ENCODE results near the gene CNTN1. TPM values are rescaled to one million over a fixed set of nuclear protein-coding genes. Genes with fewer than 3 reads are reported as not detected.

Gene CNTN1
- total and polyA plus RNA-seq, 2 donors (not counting 1 experiment from before 2014, with no cell fraction given): not detected

DNA sequence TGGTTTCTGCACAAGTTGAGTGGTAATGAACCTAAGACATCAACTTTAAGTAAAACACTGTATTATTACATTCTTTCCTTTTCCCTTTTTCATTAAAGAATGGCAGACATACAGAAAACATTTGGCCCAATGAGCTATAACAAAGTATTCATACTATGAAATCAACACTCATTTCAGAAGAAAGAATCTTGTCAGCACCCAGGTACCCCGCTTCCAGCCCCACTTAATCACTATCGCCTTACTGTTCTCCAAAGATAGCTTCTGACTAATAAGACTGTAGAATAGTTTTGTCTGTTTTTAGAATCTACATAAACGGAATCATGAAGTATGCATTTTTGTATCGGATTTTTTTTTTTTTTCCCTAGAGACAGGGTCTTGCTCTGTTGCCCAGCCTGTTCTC, 9.5 kb downstream of the CNTN1 start:
- WGBS (ENCODE audit: insufficient coverage): 69% methylated on average over 2 of the region's 4 CpGs
- Histone ChIP-seq H3K9ac (ENCODE audit: low read length) (no peak overlapping the region), H4K20me1 (ENCODE audit: control insufficient read depth, insufficient read depth, low read length, poor library complexity, severe bottlenecking) (no peaks in the 10 kb centered on the region), H3K9me3 (ENCODE audit: control extremely low read depth in 1 of 3, control insufficient read depth in 2 of 3, insufficient read depth in 1 of 3, low read length in 2 of 3) (no peaks in the 10 kb centered on the region), H3K27ac (ENCODE audit: low read length in 2 of 2) (no peak overlapping the region), H3K79me2 (ENCODE audit: control insufficient read depth, insufficient read depth, low read length) (no peaks in the 10 kb centered on the region), H3K4me3 (ENCODE audit: control extremely low read depth in 1 of 5, extremely low read depth in 1 of 5, insufficient read depth in 1 of 5, low read depth in 2 of 5, low read length in 4 of 5) (no peak overlapping the region), H3K4me1 (ENCODE audit: control insufficient read depth in 2 of 2, insufficient read depth in 2 of 2, low read length in 2 of 2) (no peaks in the 10 kb centered on the region), H3K4me2 (replicated peaks; ENCODE audit: low read depth, low read length, poor library complexity, severe bottlenecking) (no peak overlapping the region), H3K27me3 (replicated peaks in 1 of 4; ENCODE audit: control extremely low read depth in 1 of 4, control insufficient read depth in 3 of 4, insufficient read depth in 4 of 4, low read length in 3 of 4) (no peaks in the 10 kb centered on the region), H3K36me3 (replicated peaks in 1 of 2; ENCODE audit: control extremely low read depth in 1 of 2, control insufficient read depth in 1 of 2, extremely low read depth in 1 of 2, insufficient read depth in 2 of 2, low read length in 1 of 2) (no peaks in the 10 kb centered on the region), H2AFZ (ENCODE audit: insufficient read depth, low read depth, low read length, poor library complexity, severe bottlenecking) (no peak overlapping the region)
- no peak overlapping the region for H3K4me3 Mint-ChIP-seq
- no peaks in the 10 kb centered on the region for H3K4me1 Mint-ChIP-seq
- CTCF ChIA-PET: no interaction called here
- H3K27me3 Mint-ChIP-seq: no peaks in the 10 kb centered on the region
- ATAC-seq (ENCODE audit: low read depth) (no peak), DNase-seq (no peak)
- intact Hi-C loops (cut with micrococcal nuclease): no loop called here
- TF ChIP-seq EZH2 (IDR thresholded peaks at IDR 0.05; ENCODE audit: borderline replicate concordance, insufficient read depth, low read depth, low read length, poor library complexity, severe bottlenecking): no peak
- TF ChIP-seq, protein P1, sequence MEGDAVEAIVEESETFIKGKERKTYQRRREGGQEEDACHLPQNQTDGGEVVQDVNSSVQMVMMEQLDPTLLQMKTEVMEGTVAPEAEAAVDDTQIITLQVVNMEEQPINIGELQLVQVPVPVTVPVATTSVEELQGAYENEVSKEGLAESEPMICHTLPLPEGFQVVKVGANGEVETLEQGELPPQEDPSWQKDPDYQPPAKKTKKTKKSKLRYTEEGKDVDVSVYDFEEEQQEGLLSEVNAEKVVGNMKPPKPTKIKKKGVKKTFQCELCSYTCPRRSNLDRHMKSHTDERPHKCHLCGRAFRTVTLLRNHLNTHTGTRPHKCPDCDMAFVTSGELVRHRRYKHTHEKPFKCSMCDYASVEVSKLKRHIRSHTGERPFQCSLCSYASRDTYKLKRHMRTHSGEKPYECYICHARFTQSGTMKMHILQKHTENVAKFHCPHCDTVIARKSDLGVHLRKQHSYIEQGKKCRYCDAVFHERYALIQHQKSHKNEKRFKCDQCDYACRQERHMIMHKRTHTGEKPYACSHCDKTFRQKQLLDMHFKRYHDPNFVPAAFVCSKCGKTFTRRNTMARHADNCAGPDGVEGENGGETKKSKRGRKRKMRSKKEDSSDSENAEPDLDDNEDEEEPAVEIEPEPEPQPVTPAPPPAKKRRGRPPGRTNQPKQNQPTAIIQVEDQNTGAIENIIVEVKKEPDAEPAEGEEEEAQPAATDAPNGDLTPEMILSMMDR (IDR thresholded peaks at IDR 0.05): no peak
- H3K9me3 Mint-ChIP-seq (ENCODE audit: insufficient read depth): no peaks in the 10 kb centered on the region
- POLR2A ChIA-PET: no interaction called here
- no peak overlapping the region for H3K27ac Mint-ChIP-seq

DNA sequence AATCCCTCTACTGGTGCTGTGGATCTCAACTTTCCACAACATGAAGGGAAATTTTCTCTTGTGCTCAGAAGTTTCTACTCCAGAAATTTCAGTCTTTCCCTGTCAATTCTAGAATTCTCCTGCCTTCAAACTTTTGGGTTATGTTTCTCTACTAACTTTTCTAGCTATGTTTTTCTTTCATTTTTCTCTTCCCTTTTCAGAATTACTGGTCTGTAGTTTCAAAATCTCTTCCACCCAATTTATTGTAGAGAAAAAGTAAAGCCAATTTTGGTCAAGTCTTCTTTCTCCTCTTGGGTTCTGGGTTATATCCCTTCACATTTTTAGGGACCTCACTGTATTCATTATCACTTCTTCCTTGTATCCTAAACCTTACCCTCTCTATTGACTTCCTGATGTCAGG, 18.9 kb downstream of the CNTN1 start:
- TF ChIP-seq EZH2 (IDR thresholded peaks at IDR 0.05; ENCODE audit: borderline replicate concordance, insufficient read depth, low read depth, low read length, poor library complexity, severe bottlenecking): no peak
- TF ChIP-seq, protein P1 (IDR thresholded peaks at IDR 0.05): no peak

More for the DNA sequence above, 18.9 kb downstream of the CNTN1 start:
- ATAC-seq (ENCODE audit: low read depth) (no peak), DNase-seq (no peak)
- Histone ChIP-seq H3K27me3 (replicated peaks in 1 of 4; ENCODE audit: control extremely low read depth in 1 of 4, control insufficient read depth in 3 of 4, insufficient read depth in 4 of 4, low read length in 3 of 4) (no peaks in the 10 kb centered on the region), H3K4me1 (ENCODE audit: control insufficient read depth in 2 of 2, insufficient read depth in 2 of 2, low read length in 2 of 2) (no peaks in the 10 kb centered on the region), H3K4me2 (replicated peaks; ENCODE audit: low read depth, low read length, poor library complexity, severe bottlenecking) (no peak overlapping the region), H4K20me1 (ENCODE audit: control insufficient read depth, insufficient read depth, low read length, poor library complexity, severe bottlenecking) (no peaks in the 10 kb centered on the region), H3K27ac (ENCODE audit: low read length in 2 of 2) (no peak overlapping the region), H3K79me2 (ENCODE audit: control insufficient read depth, insufficient read depth, low read length) (no peaks in the 10 kb centered on the region), H3K4me3 (ENCODE audit: control extremely low read depth in 1 of 5, extremely low read depth in 1 of 5, insufficient read depth in 1 of 5, low read depth in 2 of 5, low read length in 4 of 5) (no peak overlapping the region), H3K9ac (ENCODE audit: low read length) (no peak overlapping the region), H3K36me3 (replicated peaks in 1 of 2; ENCODE audit: control extremely low read depth in 1 of 2, control insufficient read depth in 1 of 2, extremely low read depth in 1 of 2, insufficient read depth in 2 of 2, low read length in 1 of 2) (no peaks in the 10 kb centered on the region), H2AFZ (ENCODE audit: insufficient read depth, low read depth, low read length, poor library complexity, severe bottlenecking) (no peak overlapping the region), H3K9me3 (ENCODE audit: control extremely low read depth in 1 of 3, control insufficient read depth in 2 of 3, insufficient read depth in 1 of 3, low read length in 2 of 3) (no peaks in the 10 kb centered on the region)
- no peaks in the 10 kb centered on the region for H3K9me3 Mint-ChIP-seq (ENCODE audit: insufficient read depth)
- POLR2A ChIA-PET: no interaction called here
- H3K4me3 Mint-ChIP-seq: no peak overlapping the region
- peaks cover 4% of the 10 kb centered on the region for H3K27me3 Mint-ChIP-seq
- intact Hi-C loops (cut with micrococcal nuclease): no loop called here
- CTCF ChIA-PET: no interaction called here
- no peak overlapping the region for H3K27ac Mint-ChIP-seq
- H3K4me1 Mint-ChIP-seq: no peaks in the 10 kb centered on the region
